GM04504 (cell line): ENCODE measurements around the gene UCKL1.
"Not testable (repeated sequence)": the region's sequence is repeated elsewhere in the genome, so short reads cannot be mapped to it uniquely, and the experiment has no call there.

ENCODE experiments used
- DNase-seq: peaks from one replicate; pipeline ENCODE4 v3.0.0-alpha.2; 2012; ENCODE audit warnings: low read depth

The UCKL1 gene

DNA sequence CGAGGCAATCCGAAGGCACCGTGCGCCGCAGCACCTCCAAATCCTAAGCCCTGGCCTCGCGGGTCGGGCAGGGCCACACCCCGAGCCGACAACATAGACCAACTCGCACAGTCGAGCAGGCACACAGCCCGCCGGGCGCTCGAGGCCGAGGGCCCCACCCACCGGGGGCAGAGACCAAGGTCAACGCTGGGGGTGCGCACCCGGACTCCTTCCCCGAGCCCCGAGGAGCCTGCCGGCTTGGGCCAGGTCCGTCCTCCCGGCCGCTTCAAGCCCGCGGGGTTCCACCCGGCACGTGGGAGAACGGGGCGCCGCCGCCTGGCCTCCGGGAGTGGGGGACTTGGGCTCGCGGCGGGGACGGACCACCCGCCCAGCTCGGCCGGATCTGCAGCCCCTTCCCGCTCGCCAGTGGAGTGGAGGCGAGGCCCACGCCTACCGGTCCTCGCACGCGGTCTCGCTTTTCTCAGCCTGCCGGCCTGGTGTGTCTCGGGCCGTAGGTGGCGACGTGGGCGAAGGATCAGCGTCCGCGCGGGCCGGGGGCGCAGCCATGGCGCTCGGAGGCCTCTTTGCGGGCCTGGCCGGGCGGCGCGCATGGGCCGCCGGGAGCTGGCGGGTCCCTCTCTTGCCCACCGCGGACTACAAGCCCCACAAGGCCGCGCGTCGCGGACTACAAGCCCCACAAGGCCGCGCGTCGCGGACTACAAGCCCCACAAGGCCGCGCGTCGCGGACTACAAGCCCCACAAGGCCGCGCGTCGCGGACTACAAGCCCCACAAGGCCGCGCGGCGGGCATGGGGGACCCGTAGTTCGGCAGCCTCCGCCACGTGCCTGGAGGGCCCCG, at the start of gene UCKL1:
UCKL1 (minus strand) TSS at position 590 of the 837 bp plus-strand sequence; CDS start at position 546, 44 bp downstream.
- DNase-seq: peak; percentile 76

- DNase-seq: no peak
Observed at GRCh38 chr20:64005394-64005793, 49.2 kb upstream of the UCKL1 start.

GRCh38 chr20:64003960-64004725, 47.9 kb upstream of the UCKL1 start:
- DNase-seq: no peak

- DNase-seq: no peak
Observed at GRCh38 chr20:64001607-64002011, 45.4 kb upstream of the UCKL1 start.

DNA sequence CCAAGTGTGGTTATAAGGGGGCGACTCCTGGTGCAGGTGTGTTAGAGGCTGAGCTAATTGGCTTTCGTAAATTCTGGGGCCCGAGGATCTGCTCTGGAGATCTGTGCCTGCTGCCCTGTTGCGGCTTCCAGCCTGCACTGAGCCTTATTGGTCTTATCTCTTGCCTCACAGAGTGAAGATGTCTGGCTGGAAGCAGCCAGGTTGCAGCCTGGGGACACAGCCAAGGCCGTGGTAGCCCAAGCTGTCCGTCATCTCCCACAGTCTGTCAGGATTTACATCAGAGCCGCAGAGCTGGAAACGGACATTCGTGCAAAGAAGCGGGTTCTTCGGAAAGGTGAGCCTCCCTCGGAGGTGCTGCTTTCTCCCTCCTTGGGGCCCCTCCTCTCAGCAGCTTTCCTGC, 44.7 kb upstream of the UCKL1 start:
- DNase-seq: no peak

DNA sequence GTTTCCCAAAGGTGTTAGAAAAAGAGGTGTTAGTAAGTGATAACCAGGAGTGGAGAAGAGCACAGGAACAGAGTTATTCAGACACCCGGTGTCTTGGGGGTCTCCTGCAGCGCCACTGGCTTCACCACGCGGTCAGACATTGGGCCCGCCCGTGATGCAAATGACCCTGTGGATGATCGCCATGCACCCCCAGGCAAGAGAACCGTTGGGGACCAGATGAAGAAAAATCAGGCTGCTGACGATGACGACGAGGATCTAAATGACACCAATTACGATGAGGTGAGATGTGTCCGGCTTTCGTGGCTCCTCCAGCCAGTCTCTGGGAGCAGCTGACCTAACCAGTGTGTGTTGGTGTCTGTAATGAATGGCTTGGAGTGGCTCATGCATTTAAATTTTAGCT, 26.7 kb upstream of the UCKL1 start:
- DNase-seq: no peak

DNA sequence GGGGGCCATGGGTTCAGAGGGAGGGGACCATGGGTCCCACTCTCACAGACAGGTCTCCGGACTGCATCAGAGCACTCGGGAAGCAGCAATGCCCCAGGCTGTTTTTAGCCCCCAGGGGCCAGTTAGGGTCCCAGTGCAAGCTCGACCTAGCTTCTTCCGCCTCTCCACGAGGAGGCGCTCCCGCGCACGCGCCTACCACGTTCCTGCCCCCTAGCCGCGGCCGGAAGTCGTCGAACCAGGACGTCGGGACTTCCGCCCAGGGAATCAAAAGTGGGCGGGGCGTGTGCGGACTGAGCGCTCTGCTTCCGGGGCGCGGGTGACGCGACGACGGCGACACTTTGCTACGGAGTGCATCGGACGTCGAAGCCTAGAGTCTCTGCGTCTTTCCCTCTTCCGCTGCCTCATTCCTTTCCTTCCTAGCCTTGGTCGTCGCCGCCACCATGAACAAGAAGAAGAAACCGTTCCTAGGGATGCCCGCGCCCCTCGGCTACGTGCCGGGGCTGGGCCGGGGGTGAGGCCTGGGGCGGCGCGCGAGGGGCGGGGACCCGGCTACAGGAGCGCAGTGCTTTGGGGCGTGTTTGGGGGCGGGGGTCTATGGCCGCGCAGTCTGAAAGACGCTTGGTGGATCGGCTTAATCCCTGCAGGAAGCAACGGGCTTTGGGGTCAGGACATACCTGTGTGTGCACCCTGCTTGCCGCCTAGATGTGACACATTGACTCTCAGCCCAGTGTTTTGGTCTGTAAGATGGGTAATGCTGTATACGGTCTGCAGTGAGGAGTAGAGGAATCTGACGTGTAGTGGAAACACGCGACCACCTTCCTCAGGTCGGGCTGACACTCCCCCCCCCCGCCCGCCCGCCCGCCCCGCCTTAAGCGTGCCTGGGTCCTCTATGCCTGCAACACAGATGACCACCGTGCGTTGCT, 24.9 kb upstream of the UCKL1 start, which contains the start of gene PRPF6:
PRPF6 (plus strand) TSS at position 327 of the 923 bp plus-strand sequence; CDS start at position 441, 114 bp downstream.
- DNase-seq: peak; percentile 85

DNA sequence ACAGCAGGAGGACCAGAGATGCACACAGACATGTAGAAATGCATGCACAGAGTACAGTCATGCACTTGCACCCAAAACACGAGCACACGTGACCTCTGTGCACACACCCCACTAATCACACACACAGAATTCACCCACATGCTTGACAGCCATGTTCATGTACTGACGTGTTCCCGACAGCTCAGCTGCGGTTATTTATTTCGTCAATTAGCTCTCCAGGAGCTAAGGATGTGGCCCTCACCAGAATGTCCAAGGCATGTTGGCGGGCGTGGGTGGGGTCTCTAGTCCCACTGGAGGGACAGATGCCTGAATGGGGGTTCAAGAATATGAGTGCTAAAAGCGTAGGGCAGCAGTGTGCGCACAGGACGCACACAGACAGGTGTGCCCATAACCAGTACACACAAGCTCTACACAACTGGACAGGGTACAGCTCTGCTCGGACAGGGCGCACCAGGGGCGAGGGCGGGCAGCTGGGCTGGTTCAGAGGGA, 24.1 kb upstream of the UCKL1 start:
- no peak for DNase-seq

DNA sequence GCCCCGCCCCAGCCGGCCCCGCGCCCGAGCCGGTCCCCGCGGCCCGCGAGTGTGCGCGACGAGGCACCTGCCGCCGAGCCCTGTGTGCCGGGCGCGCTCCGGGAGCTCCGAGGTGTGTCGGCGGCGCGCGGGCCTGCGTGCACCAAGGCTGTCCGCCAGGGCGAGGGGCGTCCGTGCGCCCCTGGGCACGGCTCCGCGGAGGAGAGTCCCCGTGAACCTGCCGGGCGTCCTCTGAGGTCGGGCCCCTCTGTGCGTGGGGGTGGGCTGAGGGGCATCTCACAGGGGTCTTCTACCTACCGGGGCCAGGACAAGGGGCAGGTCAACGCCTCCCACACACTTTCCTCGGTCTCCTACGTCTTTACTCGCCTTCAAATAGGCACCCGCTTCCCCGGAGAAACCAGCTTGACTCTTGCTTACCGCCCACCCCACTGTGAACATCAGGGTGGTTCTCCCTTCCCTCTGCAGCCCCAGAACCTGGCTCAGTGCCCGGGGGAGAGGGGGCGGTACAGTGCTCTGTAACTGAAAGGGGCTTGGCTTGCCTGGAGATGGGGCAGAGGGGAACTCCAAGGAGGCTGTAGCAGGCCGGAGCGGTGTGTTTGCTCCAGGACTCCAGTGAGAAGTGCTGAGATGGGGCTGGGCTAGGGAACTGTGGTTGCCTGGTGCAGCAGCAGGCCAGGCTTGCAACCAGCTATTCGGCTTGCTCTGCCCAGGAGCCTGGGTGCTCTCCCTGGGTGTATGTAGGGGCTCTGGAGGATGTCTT, 23.5 kb upstream of the UCKL1 start, which contains the start of gene SAMD10:
SAMD10 (minus strand) TSS at position 86 of the 760 bp plus-strand sequence. CDS start 175 bp downstream, outside the sequence.
- DNase-seq: no peak

- no peak for DNase-seq
Observed at GRCh38 chr20:63979229-63979556, 23.0 kb upstream of the UCKL1 start.

- DNase-seq: no peak
Observed at GRCh38 chr20:63978319-63979228, 22.4 kb upstream of the UCKL1 start.

DNA sequence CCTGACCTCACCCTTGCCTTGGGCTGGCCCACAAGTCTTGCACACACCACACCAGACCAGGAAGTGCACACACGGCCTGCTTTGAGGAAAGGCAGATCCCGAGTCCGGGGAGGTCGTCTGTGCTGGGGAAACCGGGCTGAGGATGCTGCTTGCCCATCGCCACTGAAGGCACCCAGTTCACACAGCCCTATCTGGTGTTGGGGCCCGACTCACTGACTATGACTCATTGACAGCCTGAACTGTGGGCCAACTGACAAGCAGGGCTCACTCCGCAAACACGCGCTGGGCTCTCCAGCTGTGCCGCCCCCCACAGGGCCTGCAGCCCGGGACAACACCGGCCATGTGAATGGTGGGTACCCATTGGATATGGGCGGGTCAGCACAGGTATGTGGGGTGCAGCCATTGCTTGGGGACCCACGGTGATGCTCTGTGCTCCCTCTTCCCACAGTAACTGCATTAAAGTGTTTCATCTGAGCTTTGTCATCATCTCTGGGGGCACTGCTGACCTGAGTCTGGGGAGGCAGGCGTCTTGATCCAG, 21.6 kb upstream of the UCKL1 start:
- no peak for DNase-seq

- DNase-seq: no peak
Observed at GRCh38 chr20:63976980-63977738, 20.9 kb upstream of the UCKL1 start.

DNA sequence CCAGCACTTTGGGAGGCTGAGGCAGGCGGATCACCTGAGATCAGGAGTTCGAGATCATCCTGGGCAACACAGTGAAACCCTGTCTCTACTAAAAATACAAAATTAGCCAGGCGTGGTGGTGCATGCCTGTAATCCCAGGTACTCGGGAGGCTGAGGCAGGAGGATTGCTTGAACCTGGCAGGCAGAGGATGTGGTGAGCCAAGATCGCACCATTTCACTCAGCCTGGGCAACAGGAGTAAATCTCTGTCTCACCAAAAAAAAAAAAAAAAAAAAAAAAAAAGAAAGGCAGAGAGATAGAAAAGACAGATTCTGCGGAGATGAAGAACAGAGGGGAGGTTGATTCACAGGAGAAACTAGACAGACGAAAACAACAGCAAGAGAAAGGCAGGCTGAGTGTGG, 20.3 kb upstream of the UCKL1 start:
- DNase-seq: not testable (repeated sequence)

DNA sequence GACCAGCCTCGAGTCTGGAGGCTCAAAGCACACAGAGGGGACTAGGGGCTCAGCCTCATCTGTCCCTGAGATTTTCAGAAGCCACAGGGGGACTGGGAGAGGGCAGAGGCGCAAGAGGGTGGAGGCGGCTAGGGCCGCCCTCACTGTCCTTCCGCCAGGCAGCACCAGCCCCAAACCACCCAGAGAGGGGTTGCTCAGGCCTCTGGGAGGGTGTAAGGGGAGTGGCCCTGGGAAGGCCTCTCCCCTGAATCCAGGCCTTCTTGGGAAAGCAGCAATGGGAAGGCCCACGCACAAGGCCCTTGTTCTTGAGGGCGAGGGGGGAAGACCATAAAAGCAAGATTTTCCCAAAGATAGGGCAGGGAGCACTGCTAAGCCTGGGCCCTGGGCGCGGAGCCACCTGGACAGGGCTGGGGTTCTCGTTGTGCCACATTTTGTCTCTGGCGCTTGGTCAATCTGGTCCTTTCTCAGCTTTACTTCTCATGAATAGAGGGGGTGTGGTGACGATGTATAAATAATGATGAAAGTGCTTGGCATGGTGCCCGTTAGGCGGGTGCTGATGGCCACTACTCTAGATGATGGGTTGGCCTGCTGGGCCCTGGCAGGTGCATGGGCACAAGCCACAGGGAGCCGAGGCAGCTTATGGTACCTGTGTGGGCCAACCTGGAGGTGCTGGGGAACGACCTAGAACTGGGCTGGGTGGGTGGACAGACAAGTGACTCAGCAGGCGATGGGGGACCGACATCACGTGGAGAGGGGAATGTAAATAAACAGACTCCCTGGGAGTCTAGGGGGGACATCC, 18.4 kb upstream of the UCKL1 start:
- no peak for DNase-seq

DNA sequence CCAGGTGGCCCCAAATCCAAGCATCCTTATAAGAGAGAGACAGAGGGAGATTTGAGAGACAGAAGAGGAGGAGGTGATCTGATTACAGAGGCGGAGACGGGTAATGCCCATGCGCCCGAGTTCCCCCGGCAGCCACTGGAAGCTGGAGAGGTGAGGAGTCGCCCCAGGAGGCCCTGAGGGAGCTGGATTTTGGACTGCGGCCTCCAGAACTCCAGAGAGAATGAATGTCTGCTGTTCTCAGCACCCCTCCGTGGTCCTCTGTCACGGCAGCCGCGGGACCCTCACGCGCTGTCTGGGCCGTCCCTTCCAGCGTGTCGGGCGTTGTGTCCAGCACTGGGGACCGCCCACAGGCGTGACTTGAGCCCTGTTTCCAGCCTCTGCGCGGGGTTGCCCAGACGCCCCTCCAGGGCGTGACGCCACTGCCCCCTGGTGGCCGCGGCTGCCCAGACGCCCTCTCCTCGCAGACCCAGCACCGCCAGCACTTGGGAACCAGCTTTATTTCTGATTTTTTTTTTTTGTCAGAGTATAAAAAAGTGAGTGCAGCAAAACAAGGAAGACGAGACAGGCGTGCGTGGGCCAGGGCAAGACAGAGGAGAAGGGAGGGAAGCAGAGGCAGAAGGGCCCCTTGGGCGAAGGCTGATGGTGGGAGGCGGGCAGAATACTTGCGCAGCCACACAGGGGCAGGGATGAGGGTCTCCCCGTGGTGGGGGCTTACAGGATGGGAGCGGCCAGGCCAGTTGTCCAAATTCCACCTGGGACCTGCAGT, 17.6 kb upstream of the UCKL1 start:
- DNase-seq: peak; percentile 59

- DNase-seq: no peak
Observed at GRCh38 chr20:63973160-63973479, 16.9 kb upstream of the UCKL1 start.
